GM18502 (cell line): Measurements from ENCODE around the gene PSG1.
"Not testable (repeated sequence)": the region's sequence is repeated elsewhere in the genome, so short reads cannot be mapped to it uniquely, and the experiment has no call there.

ENCODE experiments used
- ATAC-seq: cut with Tn5 transposase; IDR thresholded peaks from one replicate; pipeline ENCODE4 v1.9.1; 2021; ENCODE audit warnings: mild to moderate bottlenecking; ENCODE audit not compliant: unreplicated experiment, poor library complexity

Gene PSG1

GRCh38 chr19:42879613-42880012 lies at the start of gene PSG1:
TSS of gene PSG1 (minus strand) at chr19:42879713. CDS start at chr19:42879581, 132 bp downstream.
- no peak for ATAC-seq

DNA sequence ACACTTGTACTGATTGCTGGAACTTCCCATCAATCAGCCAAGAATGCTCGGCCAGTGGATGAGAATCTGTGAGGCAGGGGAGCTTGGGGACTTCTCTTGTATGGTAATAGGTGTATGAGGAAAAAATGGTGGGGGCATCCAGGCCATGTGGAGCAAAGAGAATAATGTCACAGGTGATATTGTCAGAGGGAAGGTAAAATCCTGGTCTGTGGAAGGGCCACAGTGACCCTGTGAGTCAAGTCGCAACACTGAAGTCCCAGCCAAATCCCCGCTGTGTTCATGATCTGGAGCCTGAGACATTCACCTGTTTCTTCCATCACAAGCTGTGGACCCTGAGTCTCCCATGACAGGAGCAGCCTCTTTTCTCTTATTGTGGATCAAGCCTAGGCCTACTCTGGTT lies 49.4 kb upstream of the PSG1 start:
- ATAC-seq, result no peak

GRCh38 chr19:42926781-42927180 lies 47.3 kb upstream of the PSG1 start:
- no peak for ATAC-seq

DNA sequence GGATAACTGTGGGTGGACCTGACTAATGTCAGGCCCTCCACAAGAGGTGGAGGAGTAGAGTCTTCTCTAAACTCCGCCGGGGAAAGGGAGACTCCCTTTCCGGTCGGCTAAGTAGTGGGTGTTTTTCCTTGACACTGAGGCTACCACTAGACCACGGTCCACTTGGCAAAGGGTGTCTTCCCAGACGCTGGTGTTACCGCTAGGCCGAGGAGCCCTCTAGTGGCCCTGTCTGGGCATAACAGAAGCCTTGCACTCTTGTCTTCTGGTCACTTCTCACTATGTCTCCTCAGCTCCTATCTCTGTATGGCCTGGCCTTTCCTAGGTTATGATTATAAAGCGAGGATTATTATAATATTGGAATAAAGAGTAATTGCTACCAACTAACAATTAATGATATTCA lies 43.6 kb upstream of the PSG1 start:
- ATAC-seq, result not testable (repeated sequence)

GRCh38 chr19:42920971-42921370 lies 41.5 kb upstream of the PSG1 start:
- ATAC-seq, result not testable (repeated sequence)

GRCh38 chr19:42919757-42920079 lies 40.2 kb upstream of the PSG1 start:
- ATAC-seq, result no peak

DNA sequence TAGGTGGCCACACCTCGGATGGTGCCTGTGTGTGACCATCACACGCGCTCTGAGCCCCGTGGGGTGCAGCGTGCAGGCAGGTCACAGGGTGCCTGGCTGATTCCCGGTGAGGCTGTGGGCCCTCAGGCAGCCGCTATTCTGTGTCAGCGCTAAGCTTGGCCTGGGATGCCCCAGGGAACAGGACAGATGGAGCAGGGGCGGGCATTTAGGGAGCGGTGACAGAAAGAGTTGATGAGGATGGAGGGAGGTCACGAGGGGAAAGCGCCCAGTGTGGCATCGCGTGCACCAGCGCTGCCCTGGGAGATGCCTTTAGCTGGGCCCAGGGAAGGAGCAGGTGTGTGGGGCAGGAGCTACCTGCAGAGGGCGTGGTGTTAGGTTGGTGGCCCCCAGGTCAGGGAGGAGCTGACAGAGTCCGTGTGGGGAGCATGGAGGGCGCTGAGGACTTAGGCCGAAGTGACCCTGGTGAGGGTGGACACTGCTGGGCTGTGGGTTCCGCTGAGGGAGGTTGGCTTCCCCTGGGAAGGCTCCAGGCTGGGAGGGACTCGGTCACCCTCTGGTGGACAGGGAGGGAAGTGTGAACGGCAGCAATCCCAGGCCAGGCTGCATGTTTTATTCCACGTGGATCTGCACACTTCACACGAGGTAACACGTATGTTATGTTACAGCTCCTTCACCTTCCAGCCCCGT lies 39.7 kb upstream of the PSG1 start:
- not testable (repeated sequence) for ATAC-seq

DNA sequence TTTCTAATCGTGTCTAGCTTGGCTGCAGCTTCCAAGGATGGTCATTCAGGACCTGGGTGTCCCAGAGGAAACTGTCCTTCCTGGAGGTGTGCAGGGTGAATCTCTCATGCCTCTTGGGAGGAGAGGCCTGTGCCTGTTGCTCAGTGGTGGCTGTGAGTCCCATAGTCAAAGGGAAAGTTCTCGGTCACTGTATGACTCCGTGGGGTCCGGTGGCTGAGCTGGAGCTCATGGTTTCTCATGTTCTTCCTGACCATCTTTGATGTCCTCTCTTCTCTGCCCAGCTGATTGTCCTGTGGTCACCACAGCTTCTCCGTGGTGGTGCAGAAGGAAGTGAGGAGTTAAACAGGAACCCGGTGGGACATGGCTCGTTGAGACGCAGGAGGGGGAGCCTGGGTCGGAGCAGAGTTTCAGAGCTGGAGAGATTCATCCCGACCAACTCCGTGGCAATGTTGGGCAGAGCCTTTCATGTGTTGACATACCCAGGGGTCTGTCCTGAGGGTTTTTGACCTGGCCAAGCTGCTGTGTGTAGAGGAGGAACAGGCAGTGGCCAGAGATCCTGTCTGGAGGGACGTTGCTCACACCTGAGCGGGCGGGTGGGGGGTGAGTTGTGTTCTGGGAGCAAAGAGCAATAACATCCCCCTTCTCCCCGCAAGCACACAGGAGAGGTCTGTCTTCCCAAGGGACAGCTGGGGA lies 39.0 kb upstream of the PSG1 start:
- ATAC-seq, result not testable (repeated sequence)

- ATAC-seq, result not testable (repeated sequence)
Measured at GRCh38 chr19:42917634-42918033, 38.1 kb upstream of the PSG1 start, which contains the start of gene PSG6. TSS of gene PSG6 (minus strand) at chr19:42917894. CDS start at chr19:42917792, 102 bp downstream.

GRCh38 chr19:42916931-42917330 lies 37.4 kb upstream of the PSG1 start:
- not testable (repeated sequence) for ATAC-seq

- ATAC-seq, result not testable (repeated sequence)
Measured at GRCh38 chr19:42913516-42913915, 34.0 kb upstream of the PSG1 start.

GRCh38 chr19:42912941-42913340 lies 33.4 kb upstream of the PSG1 start:
- ATAC-seq, result not testable (repeated sequence)

DNA sequence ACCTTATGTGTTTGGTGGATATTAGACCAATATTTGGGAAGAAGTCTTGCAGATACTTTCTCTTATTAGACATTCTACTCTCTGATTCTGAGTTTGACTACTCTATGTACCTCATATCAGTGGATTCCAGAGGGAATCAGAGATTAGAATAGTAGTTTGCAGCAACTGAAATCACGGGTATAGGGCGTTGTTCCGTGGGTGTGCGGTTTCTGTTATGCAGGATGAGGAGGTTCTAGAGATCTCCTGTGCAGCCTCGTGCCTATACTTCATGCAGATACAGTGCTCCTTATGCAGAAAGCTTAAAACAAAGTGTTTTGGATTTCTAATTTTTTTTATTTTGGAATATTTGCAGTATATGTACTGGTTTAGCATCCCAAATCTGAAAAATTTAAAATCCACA lies 32.2 kb upstream of the PSG1 start:
- not testable (repeated sequence) for ATAC-seq

DNA sequence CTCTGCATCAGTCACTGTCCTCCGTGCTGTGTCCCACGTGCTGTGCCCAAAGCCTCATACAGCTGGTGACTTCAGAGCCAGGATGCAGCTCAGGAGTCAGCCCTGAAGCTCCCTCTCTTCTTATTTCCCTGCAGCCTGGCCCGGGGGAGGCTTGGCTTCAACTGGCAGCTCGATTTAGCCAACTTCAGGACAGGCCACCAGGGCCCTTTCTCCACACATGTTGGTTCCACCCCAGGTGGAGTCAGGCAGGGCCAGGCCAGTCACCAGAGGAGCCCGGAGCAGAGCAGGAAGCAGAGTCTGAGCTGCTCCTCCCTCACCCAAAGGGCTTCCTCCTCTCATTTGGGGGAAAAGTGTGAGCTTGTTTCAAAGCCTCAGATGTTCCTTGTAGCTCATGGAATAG lies 26.6 kb upstream of the PSG1 start:
- not testable (repeated sequence) for ATAC-seq

DNA sequence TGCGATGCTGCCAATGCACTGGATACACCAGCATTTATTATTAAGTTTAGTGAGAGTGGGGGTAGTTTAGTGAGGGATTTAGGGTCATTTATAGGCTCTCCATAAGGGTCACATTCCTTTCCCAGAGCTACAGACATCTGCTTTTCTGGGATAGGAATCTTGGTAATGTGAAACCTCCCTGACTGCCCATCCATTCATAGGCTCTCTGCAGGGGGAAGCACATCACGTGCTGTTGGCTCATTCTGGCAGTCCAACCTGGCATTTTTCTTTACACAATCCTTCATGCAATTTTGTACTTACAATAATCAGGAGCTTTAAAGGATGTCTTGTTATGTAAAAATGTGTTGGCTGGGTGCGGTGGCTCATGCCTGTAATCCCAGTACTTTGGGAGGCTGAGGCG lies 21.0 kb upstream of the PSG1 start:
- ATAC-seq, result not testable (repeated sequence)

DNA sequence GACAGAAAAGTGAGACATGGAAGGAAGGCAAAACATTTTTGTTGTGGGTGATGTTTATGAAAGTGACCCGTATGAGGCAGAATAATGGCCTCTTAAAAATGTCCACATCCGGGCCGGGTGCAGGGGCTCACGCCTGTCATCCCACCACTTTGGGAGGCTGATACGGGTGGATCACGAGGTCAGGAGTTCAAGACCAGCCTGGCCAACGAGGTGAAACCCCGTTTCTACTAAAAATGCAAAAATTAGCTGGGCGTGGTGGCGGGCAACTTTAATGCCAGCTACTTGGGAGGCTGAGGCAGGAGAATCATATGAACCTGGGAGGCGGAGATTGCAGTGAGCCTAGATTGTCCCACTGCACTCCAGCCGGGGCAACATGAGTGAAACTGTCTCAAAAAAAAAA lies 20.2 kb upstream of the PSG1 start:
- not testable (repeated sequence) for ATAC-seq

- not testable (repeated sequence) for ATAC-seq
Measured at GRCh38 chr19:42899110-42899509, 19.6 kb upstream of the PSG1 start.

GRCh38 chr19:42898656-42899055 lies 19.1 kb upstream of the PSG1 start:
- not testable (repeated sequence) for ATAC-seq

DNA sequence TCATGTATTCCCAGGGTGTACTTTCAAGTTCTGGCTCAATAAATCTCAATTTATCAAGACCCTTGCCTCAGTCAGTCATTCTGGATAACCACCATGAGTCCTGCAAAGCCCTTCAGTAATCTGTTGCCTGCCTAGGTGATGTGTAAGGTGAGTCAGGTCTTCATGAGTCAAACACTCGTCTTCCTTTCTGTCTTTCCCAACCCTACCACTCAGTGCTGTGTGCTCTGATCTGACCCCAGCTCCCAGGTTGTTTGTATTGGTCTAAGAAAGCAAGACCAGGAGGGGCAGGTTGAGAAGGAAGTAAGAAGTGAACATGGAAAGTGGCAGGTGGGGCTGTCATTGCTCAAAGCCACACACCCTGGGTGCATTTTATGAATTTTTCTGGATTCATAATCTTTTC lies 18.2 kb upstream of the PSG1 start:
- ATAC-seq, result not testable (repeated sequence)

- ATAC-seq, result not testable (repeated sequence)
Measured at GRCh38 chr19:42890446-42890845, 10.9 kb upstream of the PSG1 start.

- not testable (repeated sequence) for ATAC-seq
Measured at GRCh38 chr19:42887876-42888445, 8.4 kb upstream of the PSG1 start.
